ENCODE measurements around the gene ITSN2. TPM values are rescaled to one million over a fixed set of nuclear protein-coding genes. Genes with fewer than 3 reads are reported as not detected.

The ITSN2 gene
- polyA plus RNA-seq, 1 donor (not counting 4 experiments of a cell fraction or from before 2014, with no cell fraction given): 19.7 TPM

DNA sequence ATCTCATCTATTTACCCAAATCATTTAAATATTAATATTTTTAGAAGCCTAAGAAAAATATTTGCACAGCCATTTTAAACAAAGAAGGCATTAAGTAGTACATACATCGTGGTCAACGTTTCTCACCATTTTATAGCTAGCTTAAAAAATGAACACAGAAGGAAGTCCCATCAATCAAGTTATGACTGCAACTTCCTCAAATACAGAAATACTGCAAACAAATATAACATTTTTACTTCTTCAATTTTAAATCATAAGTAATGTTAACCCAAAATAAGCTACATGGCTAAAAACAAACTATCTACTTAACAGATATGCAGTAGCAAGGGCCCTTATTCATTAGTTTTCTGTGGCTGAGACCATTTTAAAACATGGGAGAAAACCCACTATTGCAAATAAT, 30.6 kb downstream of the ITSN2 start:
- no peak for FAIRE-seq
- Histone ChIP-seq H3K9me3 (ENCODE audit: control insufficient read depth, low read depth, low read length) (no peaks in the 10 kb centered on the region), H3K36me3 (ENCODE audit: control insufficient read depth in 2 of 2, extremely low read depth in 1 of 2, insufficient read depth in 2 of 2, low read length in 2 of 2) (no peaks in the 10 kb centered on the region), H3K4me2 (ENCODE audit: control insufficient read depth, extremely low read depth, insufficient read depth, low read depth, low read length) (no peak overlapping the region), H3K4me3 (ENCODE audit: control insufficient read depth in 2 of 3, extremely low read depth in 1 of 3, insufficient read depth in 2 of 3, low read depth in 1 of 3, low read length in 3 of 3) (no peak overlapping the region), H2AFZ (ENCODE audit: control insufficient read depth, low read length) (no peak overlapping the region), H3K79me2 (ENCODE audit: control insufficient read depth, insufficient read depth, low read length) (peaks cover 18% of the 10 kb centered on the region), H3K9me1 (ENCODE audit: control insufficient read depth, extremely low read depth, insufficient read depth, low read length) (no peaks in the 10 kb centered on the region), H3K27ac (ENCODE audit: control insufficient read depth, insufficient read depth, low read length) (no peak overlapping the region), H4K20me1 (ENCODE audit: control insufficient read depth, extremely low read depth, insufficient read depth, low read length) (peaks cover 4% of the 10 kb centered on the region), H3K4me1 (ENCODE audit: control insufficient read depth, extremely low read depth, insufficient read depth, low read length) (no peaks in the 10 kb centered on the region), H3K27me3 (ENCODE audit: control insufficient read depth, extremely low read depth, insufficient read depth, low read length) (no peaks in the 10 kb centered on the region), H3K9ac (ENCODE audit: control insufficient read depth, extremely low read depth, insufficient read depth, low read length) (no peak overlapping the region)
- no peak for DNase-seq (ENCODE audit: low read depth, low spot score)
- TF ChIP-seq EZH2 (IDR thresholded peaks at IDR 0.05; ENCODE audit: low read length): no peak
- TF ChIP-seq, protein P1, sequence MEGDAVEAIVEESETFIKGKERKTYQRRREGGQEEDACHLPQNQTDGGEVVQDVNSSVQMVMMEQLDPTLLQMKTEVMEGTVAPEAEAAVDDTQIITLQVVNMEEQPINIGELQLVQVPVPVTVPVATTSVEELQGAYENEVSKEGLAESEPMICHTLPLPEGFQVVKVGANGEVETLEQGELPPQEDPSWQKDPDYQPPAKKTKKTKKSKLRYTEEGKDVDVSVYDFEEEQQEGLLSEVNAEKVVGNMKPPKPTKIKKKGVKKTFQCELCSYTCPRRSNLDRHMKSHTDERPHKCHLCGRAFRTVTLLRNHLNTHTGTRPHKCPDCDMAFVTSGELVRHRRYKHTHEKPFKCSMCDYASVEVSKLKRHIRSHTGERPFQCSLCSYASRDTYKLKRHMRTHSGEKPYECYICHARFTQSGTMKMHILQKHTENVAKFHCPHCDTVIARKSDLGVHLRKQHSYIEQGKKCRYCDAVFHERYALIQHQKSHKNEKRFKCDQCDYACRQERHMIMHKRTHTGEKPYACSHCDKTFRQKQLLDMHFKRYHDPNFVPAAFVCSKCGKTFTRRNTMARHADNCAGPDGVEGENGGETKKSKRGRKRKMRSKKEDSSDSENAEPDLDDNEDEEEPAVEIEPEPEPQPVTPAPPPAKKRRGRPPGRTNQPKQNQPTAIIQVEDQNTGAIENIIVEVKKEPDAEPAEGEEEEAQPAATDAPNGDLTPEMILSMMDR (optimal IDR thresholded peaks at IDR 0.05 in 1 of 3, IDR thresholded peaks at IDR 0.05 in 1 of 3, conservative IDR thresholded peaks at IDR 0.05 in 1 of 3; ENCODE audit: extremely low read depth in 1 of 3, insufficient read depth in 2 of 3, low read length in 3 of 3): no peak
- dilution Hi-C loops (cut with MboI; ENCODE audit: extremely low pct_ligation_motif_present, low sequenced_read_pairs): no loop called here

DNA sequence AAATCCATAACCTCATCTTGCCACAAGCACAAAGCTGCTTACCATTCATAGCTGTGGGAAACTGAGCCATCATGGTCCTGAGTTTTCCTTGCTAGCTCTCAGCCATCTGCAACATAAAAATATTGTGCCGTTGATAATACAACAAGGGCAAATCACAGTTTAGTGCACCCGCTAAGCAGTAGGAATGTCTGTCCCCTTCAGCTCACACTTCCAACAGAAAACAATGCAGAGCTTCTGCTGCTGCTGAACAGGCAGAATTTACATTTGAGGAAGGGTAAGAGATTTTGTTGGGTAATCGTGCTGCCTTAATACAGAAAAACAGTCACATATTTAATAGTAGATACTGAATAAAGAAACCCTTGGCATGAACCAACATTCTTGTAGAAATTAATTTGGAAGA, 32.3 kb downstream of the ITSN2 start:
- H3K36me3 ChIP-seq (ENCODE audit: control insufficient read depth in 2 of 2, extremely low read depth in 1 of 2, insufficient read depth in 2 of 2, low read length in 2 of 2): no peaks in the 10 kb centered on the region
- FAIRE-seq (no peak), DNase-seq (ENCODE audit: low read depth, low spot score) (no peak)
- H3K4me1 ChIP-seq (ENCODE audit: control insufficient read depth, extremely low read depth, insufficient read depth, low read length): no peaks in the 10 kb centered on the region
- no peak overlapping the region for H3K4me3 ChIP-seq (ENCODE audit: control insufficient read depth in 2 of 3, extremely low read depth in 1 of 3, insufficient read depth in 2 of 3, low read depth in 1 of 3, low read length in 3 of 3)
- peaks cover 3% of the 10 kb centered on the region for H4K20me1 ChIP-seq (ENCODE audit: control insufficient read depth, extremely low read depth, insufficient read depth, low read length)
- TF ChIP-seq, protein P1 (optimal IDR thresholded peaks at IDR 0.05 in 1 of 3, IDR thresholded peaks at IDR 0.05 in 1 of 3, conservative IDR thresholded peaks at IDR 0.05 in 1 of 3; ENCODE audit: extremely low read depth in 1 of 3, insufficient read depth in 2 of 3, low read length in 3 of 3): no peak
- TF ChIP-seq EZH2 (IDR thresholded peaks at IDR 0.05; ENCODE audit: low read length): no peak
- H3K27me3 ChIP-seq (ENCODE audit: control insufficient read depth, extremely low read depth, insufficient read depth, low read length): no peaks in the 10 kb centered on the region
- dilution Hi-C loops (cut with MboI; ENCODE audit: extremely low pct_ligation_motif_present, low sequenced_read_pairs): no loop called here
- H3K4me2 ChIP-seq (ENCODE audit: control insufficient read depth, extremely low read depth, insufficient read depth, low read depth, low read length): no peak overlapping the region
- H3K27ac ChIP-seq (ENCODE audit: control insufficient read depth, insufficient read depth, low read length): no peak overlapping the region
- H2AFZ ChIP-seq (ENCODE audit: control insufficient read depth, low read length): no peak overlapping the region
- H3K9ac ChIP-seq (ENCODE audit: control insufficient read depth, extremely low read depth, insufficient read depth, low read length): no peak overlapping the region
- H3K9me3 ChIP-seq (ENCODE audit: control insufficient read depth, low read depth, low read length): no peaks in the 10 kb centered on the region
- no peaks in the 10 kb centered on the region for H3K9me1 ChIP-seq (ENCODE audit: control insufficient read depth, extremely low read depth, insufficient read depth, low read length)
- peaks cover 12% of the 10 kb centered on the region for H3K79me2 ChIP-seq (ENCODE audit: control insufficient read depth, insufficient read depth, low read length)

Measured in keratinocyte (primary cell).